Coronary artery (tissue), 2 donors: ENCODE measurements around the gene CLCN6.
"Not testable (repeated sequence)": the region's sequence is repeated elsewhere in the genome, so short reads cannot be mapped to it uniquely, and the experiment has no call there.

ENCODE experiments used
- DNase-seq: peaks from one replicate; pipeline ENCODE4 v3.0.0-alpha.2; 2017; ENCODE audit warnings: low spot score
- H3K27ac ChIP-seq, 2 donors: fragments of 200-600 bp; sonication (generic); one replicate each; pipeline ENCODE4 v1.5.1; 2016 to 2019
- H3K4me3 ChIP-seq: fragments of 200-600 bp; sonication (generic); 2 replicates; pipeline ENCODE4 v1.5.1; 2016; ENCODE audit warnings: mild to moderate bottlenecking, moderate library complexity
- TF ChIP-seq, protein P1 (sequence below): fragments of 200-600 bp; sonication (generic); IDR thresholded peaks from one replicate; pipeline ENCODE4 v1.5.1; 2019; ENCODE audit warnings: antibody characterized with exemption

Gene CLCN6

DNA sequence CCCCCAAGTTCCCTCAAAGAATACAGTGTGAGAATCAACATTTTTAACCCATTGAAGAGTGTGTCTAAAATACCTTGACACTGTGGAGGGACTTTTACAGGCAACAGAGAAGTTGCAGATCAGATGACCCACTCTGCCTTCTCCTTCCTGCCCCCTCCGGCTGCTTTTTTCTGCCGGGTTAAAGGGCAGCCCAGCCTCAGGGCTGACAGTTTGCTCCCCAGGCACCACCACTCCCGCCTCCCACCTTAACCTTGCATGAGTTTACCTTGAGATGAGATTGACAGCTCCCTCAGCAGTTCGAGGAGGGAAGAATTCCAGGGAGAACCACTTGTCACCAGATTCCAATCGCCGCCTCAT, 3.4 kb upstream of the CLCN6 start:
- H3K27ac ChIP-seq: peak overlapping the region; percentile 98 to 99
- TF ChIP-seq, protein P1, sequence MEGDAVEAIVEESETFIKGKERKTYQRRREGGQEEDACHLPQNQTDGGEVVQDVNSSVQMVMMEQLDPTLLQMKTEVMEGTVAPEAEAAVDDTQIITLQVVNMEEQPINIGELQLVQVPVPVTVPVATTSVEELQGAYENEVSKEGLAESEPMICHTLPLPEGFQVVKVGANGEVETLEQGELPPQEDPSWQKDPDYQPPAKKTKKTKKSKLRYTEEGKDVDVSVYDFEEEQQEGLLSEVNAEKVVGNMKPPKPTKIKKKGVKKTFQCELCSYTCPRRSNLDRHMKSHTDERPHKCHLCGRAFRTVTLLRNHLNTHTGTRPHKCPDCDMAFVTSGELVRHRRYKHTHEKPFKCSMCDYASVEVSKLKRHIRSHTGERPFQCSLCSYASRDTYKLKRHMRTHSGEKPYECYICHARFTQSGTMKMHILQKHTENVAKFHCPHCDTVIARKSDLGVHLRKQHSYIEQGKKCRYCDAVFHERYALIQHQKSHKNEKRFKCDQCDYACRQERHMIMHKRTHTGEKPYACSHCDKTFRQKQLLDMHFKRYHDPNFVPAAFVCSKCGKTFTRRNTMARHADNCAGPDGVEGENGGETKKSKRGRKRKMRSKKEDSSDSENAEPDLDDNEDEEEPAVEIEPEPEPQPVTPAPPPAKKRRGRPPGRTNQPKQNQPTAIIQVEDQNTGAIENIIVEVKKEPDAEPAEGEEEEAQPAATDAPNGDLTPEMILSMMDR: no peak
- no peak for DNase-seq
- peak overlapping the region; percentile 96 for H3K4me3 ChIP-seq

DNA sequence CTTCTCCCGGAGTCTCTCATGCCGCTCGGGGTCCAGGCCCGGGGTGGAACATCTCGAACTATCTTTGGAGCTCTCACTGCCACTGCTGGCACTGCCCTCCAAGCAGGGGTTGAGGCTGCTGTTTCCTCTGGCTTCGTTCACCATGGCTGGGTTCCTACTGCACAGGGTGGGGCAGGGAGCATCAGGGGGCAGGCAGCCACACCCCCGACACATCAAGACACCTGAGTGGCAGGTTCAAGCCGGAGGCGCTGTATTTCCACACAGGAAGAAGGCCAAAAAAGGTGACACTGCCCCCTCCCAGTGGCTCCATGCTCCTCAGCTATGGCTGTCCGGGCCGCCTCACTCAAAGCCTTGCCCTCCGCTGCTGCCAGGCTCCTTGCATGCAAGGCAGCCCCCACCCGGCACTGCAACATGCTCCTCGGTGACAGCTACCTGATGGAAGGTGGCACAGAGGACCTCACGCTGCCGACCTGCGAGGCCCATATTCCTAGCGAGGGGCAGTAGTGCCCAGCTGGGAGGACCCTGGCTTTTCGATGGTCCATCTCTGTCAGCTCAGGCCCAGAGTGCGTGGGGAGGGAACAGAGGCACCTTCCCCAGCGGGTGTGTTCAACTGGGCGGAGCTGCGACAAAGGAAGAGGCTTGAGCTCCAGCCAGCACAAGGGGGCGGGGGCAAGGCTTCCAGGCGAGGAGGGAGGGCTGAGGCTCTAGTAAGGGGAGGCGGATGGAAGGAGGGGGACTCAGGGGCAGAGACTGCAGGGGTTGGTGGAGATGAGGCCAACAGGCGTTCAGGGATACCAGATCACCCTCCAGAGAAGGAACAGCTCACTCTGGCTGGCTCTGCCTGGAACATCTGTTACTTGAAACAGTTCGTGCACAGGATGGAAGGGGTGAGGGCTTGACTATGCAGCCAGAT, 2.8 kb upstream of the CLCN6 start:
- H3K27ac ChIP-seq: peak overlapping the region; percentile 98 to 99
- TF ChIP-seq, protein P1: no peak
- peak; percentile 97 for DNase-seq
- H3K4me3 ChIP-seq: peak overlapping the region; percentile 96

DNA sequence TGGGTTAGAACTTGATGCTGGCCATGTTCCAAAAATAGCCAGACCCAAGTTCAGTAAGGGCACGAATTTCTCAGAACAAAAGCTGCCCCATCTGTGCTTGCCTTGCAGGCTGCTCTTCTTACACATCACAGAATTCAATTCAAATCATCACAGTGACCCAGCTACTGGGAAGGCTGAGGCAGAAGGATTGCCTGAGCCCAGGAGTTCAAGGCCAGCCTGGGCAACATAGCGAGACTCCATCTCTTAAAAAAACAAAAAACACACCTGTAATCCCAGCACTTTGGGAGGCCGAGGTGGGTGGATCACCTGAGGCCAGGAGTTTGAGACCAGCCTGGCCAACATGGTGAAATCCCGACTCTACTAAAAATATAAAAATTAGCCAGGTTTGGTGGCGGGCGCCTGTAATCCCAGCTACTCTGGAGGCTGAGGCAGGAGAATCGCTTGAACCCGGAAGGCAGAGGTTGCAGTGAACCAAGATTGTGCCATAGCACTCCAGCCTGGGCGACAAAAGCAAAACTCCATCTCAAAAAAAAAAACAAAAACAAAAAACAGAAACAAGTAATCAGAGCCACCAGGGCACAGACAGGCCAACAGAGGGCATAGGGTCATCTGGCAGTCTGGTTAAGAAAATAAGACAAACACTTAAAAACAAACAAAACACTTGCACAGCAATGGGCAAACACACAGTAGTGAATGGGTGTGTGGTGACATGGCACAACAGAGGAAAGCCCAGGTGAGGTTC, 1.9 kb upstream of the CLCN6 start:
- peak overlapping the region; percentile 96 for H3K4me3 ChIP-seq
- peak overlapping the region; percentile 98 to 99 for H3K27ac ChIP-seq
- DNase-seq: not testable (repeated sequence)

DNA sequence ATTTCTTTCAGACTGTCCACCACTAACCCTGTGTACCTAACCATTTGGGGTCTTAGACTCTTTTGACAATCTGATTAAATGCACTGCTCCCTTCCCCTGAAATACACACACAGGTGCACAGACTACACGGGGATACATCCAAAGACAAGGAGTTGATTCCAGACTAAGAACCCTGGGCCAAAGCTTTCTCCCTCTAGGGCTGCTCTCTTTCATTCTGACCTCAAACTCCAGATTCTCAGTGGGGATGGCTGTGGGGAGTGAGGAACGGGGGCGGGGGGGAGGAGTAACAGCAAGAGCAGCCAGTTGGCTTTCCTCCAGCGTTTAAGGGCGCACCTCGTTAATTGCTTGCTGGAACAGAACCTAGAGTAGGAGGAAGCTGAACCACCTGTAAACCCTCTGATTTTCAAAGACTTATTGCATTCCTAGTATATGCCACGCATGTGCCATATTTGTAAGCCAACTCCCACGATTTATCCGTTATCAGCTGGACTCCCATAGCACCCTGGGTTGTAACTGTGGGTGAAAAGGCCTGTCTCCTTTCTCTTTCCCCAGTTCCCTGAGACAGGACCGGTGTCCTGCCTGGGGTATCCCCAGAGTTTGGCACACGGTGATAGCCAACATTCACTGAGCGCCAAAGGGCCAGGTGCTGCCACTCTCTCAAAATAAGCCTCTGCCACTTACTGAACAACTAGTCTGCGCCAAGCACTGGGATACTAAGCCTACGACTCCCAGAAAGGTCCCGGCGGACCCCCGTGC, 1.1 kb upstream of the CLCN6 start:
- Histone ChIP-seq H3K4me3 (peak overlapping the region; percentile 96), H3K27ac (peak overlapping the region; percentile 98 to 99)
- TF ChIP-seq, protein P1: no peak
- DNase-seq: no peak

DNA sequence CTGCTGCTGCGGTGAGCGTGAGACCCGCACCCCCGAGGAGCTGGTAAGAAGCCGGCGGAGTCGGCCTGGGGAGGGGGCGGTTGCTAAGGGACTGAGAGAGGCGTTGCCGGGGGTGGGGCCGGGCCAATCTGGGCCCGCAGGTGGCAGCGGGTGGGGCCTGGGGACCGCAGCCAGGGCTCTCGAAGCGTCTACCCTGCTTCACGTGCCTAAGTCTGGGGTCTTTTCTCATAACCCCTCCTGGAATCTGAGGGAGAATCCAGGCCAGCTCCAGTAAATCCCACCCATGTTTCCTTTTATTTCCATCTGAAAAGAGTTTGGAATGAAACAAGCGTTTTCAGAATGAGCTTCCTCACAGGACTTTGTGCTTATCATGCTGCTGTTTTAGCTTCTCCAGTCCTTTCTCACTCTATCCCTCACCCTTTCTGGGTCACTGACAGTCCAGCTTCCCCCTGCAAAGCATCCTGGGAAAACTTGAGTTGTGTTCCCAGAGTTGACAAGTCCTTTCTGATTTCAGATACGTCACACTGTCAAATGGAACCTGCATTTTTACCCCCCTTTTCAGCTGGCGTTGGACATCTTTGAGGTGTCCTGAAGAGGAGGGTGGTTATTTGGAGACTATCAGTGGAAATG, 431 bp downstream of the CLCN6 start:
- H3K27ac ChIP-seq: peak overlapping the region; percentile 98 to 99
- DNase-seq: peak; percentile 73
- H3K4me3 ChIP-seq: peak overlapping the region; percentile 96
- TF ChIP-seq, protein P1: no peak

DNA sequence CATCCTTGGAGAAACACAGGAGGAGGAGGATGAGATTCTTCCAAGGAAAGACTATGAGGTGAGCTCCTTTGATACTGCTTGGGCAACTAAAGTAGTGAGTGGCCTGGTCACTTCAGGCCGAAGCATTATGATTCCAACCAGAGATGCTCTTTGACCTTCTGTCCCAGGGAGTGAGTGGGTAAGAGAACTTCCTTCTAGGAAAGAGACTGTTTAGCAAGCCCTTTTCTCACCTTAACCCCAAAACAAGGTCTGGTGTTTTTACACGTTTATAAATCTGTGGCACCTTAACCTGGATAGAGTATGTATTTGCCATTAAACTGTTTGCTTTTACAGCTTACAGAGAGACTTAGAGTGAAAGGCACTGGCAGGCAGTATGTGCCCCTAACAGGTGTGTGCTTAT, 1.1 kb downstream of the CLCN6 start:
- no peak for DNase-seq
- TF ChIP-seq, protein P1: no peak
- H3K4me3 ChIP-seq: peak overlapping the region; percentile 96
- peak overlapping the region; percentile 98 to 99 for H3K27ac ChIP-seq

DNA sequence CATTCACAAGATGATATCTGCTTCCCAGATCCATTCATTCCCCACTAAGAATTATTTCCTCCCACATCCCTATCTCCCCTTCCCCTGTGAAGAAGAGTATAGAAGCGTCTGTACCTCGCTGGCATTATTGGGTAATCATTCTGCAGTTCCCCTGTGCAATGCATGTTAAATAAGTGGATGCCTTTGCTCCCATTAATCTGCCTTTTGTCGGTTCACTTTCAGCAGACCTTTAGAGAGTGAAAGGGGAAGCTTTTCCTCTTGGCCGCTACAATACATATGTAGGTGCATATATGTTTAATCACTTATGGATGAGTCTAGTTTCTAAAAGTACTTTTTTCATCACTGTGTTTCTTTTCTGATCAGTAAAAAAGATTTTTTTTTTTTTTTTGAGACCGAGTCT, 7.0 kb downstream of the CLCN6 start:
- TF ChIP-seq, protein P1: no peak
- DNase-seq: no peak
- H3K27ac ChIP-seq: no peak overlapping the region
- H3K4me3 ChIP-seq: no peak overlapping the region
